HG02840 (cell line): ENCODE measurements around the gene SSU72.
"Not testable (repeated sequence)": the region's sequence is repeated elsewhere in the genome, so short reads cannot be mapped to it uniquely, and the experiment has no call there.

Source experiments
- ATAC-seq: cut with Tn5 transposase; IDR thresholded peaks from one replicate; pipeline ENCODE4 v1.9.1; 2021; ENCODE audit warnings: mild to moderate bottlenecking, moderate library complexity, moderate number of reproducible peaks; ENCODE audit not compliant: unreplicated experiment, low FRiP score

The SSU72 gene

GRCh38 chr1:1562556-1563195 lies 12.0 kb downstream of the SSU72 start:
- no peak for ATAC-seq

GRCh38 chr1:1561801-1562470 lies 12.7 kb downstream of the SSU72 start:
- no peak for ATAC-seq

DNA sequence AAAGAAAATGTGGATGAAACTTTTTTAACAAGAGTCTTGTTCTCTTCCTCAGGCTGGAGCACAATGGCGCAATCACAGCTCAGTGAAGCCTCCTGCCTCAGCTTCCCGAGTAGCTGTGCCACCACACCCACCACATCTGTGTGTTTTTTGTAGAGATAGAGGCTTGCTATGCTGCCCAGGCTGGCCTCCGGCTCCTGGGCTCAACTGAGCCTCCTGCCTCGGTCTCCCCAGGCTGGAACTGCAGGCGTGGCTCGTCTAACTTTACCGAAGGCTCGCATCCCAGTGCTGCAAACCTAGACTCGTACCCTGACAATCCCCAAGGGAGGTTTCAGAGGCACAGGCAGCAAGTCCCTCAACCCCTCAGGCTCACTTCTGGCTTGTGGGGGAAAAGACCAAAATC lies 14.5 kb downstream of the SSU72 start:
- ATAC-seq, result no peak

GRCh38 chr1:1559066-1559465 lies 15.6 kb downstream of the SSU72 start:
- no peak for ATAC-seq

- ATAC-seq, result no peak
Observed at GRCh38 chr1:1558591-1558990, 16.1 kb downstream of the SSU72 start.

DNA sequence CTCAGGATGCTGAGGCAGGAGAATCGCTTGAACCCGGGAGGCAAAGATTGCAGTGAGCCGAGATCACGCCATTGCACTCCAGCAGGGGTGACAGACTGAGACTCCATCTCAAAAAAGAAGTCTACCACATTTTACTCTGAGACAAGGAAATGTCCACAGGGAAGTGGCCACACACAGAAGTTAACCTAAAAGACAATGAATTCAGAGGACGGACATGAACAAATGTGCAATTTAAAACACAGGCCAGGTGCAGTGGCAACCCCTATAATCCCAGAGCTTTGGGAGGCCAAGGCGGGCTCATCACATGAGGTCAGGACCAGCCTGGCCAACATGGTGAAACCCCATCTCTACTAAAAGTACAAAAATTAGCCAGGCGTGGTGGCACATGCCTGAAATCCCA lies 17.0 kb downstream of the SSU72 start:
- ATAC-seq, result not testable (repeated sequence)

DNA sequence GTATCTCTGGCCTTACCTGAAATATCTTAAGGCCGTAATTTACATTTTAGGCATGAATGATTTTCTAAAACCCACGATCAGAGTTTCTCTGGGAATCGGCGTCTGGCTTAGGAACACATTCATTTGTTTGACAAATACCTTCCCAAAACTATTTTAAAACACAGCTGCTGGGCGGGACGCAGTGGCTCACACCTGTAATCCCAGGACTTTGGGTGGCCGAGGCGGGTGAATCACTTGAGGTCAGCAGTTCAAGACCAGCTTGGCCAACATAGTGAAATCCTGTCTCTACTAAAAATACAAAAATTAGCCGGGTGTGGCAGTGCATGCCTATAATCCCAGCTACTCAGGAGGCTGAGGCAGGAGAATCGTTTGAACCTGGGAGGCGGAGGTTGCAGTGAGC lies 17.7 kb downstream of the SSU72 start:
- not testable (repeated sequence) for ATAC-seq

DNA sequence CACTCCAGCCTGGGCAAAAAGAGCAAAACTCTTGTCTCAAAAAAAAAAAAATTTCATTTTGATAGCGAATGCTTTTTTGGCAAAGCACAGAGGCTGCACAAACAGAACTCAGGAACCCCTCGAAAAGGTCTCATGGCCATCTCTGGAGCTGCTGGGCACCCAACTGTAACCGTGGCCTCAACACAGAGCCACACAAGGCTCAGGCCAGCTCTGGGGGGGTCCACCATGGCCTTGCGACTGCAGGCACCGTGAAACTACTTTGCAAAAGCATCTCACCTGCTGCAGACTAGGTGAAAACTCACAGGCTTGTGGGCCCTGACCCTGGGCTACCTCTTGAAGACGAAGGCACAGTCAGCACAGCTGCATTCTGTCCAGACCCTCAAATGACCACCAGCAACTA lies 18.2 kb downstream of the SSU72 start:
- ATAC-seq, result no peak

DNA sequence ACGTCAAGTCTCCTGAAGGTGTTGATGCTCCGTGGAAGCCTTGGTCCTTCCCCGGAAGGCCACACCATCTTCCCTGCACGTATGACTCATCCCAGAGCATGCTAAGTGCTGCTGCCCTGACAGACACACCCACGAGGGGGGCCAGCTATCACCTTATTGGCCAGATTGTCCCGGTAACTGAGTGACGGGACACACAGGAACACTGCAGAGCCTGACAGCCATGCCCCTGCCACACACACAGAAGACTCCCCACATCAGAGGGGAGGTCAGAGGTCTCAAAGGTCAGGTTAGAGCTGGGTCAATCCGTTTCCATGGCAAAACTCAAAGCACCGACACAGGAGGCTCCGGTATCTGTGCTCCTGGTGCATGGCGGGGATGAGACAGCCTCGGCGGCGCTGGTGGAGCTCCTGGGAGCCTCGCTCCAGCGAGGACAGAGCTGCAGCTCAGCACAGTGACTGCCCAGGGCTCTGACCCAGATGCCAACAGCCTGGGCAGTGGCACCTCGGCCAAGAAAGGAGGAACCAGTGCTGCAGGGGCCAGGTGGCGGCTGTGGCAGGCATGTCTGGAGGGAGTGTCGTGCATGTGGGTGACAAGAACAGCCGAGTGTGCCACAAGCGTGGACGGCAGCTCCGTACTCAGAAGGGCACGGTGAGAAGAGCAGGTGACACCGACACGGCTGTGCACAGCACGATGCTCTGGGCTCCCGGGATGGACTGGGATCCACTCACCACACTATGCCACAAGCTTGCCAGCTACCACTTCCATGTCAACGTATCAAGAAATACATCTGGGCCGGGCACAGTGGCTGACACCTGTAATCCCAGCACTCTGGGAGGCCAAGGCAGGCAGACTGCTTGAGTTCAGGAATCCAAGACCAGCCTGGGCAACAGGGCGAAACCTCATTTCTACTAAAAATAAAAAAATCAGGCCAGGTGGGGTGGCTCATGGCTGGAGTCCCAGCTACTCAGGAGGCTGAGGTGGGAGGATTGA lies 19.4 kb downstream of the SSU72 start:
- ATAC-seq, result no peak

DNA sequence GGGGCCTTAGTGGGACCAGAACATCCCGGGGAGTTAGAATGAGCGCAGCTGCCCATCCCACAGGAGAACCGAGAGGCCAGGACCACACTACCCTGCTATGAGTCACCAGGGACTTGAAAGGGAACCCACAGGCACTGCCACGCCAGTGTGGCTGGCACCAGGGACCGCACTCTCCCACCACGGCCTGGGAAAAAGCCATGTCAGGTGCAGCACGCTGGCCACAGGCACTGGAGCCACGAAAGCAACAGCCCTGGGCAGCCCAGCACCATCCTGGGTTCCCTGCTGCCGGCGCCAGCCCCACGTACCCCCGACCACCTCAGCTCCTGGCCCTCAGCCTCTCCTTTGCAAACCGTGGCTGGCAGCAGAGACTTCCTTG lies 20.1 kb downstream of the SSU72 start:
- no peak for ATAC-seq

DNA sequence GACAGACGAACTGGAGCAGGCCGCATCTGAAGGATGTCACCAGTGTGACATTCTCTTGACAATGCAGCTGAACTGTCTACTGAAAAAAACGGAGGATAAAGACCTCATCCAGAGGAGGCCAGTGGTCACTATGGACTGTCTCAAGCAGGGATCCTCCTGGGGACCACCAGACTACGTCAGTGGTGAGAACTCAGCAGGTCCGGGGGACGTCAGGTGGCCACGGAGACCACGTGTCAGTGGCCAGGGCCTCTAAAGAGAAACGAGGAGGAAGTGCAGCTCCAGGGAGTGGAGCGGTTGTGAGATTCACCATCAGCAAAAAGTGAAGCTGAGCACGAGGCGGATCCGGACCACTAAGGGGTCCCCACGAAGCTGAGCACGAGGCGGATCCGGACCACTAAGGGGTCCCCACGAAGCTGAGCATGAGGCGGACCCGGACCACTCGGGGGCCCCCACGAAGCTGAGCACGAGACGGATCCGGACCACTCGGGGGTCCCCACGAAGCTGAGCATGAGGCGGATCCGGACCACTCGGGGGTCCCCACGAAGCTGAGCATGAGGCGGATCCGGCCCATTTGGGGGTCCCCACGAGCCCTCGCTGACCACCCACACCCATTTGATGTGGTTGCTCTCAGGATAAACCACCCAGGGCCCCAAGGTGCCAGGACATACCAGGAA lies 20.7 kb downstream of the SSU72 start:
- no peak for ATAC-seq

GRCh38 chr1:1552263-1552639 lies 22.4 kb downstream of the SSU72 start:
- ATAC-seq, result no peak

- no peak for ATAC-seq
Observed at GRCh38 chr1:1551524-1552262, 23.0 kb downstream of the SSU72 start.

DNA sequence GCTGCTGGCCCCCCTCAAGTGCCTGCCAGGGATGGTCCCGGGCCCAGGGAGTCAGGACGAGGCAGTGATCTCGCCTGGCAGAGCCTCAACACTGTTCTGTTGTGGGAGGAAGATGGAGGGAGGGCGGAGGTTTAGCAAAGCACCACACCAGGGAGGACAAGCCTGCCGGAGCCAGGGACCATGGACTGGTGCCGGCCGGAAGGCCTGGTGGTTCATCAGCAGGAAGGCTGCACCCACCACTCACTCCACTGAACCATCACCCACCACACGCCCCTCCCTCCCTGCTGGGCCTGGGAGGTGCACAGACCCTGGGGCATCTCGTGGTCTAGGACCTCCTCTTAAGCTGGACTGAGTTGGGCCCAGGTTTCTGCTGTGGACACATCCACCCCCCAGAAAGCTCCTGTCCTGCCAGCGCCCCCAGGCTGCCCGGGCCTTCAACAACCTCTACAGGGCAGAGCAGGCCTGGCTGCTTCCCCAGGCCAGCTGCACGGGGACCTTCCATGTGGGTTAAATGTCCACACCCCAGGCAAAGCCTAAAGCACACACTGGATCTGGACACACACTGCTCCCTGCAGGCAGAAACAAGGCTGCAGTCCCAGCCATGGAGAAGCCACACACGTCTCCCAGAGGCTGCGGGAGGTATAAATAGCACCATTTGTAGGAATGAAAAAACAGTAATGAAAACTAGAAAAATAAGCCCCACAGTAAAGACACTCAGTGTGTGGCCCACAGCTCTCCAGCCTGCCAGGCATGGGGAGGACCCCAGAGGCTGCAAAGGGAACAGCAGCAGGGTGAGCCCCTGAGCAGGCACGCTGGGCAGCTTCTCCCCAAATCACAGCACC lies 23.9 kb downstream of the SSU72 start:
- no peak for ATAC-seq

DNA sequence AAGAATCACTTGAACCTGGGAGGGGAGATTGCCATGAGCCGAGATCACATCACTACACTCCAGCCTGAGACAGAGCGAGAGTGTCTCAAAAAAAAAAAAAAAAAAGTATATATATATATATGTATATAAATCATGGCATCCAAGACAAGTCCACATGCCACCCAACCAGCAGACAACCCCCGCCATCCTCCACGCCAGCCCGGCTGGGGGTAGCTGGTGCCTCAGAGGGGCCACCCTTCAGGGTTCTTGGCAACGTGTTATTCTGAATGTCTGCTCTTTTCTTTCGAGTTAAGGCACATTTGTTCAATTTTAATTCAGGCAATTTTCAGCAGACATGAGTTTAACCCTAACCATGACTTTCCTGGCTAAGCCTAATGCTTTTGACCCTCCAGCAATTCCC lies 24.6 kb downstream of the SSU72 start:
- no peak for ATAC-seq

- ATAC-seq, result no peak
Observed at GRCh38 chr1:1548591-1548990, 26.1 kb downstream of the SSU72 start.

- ATAC-seq, result no peak
Observed at GRCh38 chr1:1547476-1547875, 27.2 kb downstream of the SSU72 start.

DNA sequence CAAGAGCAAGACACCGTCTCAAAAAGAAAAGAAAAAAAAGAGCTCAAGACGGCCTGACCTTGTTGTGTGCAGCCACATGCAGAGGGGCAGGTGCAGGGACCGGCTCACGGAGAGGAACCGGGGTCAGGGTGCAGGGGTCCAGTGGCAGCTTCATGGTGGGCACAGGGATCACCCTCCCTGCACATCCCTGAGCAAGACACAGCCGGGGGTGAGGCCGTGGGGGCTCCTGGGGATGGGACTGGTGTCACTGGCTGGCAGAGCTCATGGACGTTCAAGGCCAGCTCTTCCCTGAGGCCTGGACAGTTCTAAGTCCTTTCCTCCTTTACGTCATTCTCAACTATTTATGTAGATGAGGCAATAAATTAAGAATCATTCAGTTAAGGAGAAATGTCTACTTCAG lies 27.7 kb downstream of the SSU72 start:
- no peak for ATAC-seq
